GM21576 (cell line): ENCODE results near the gene ZNF385B.

Experiments used
- ATAC-seq: cut with Tn5 transposase; IDR thresholded peaks from one replicate; pipeline ENCODE4 v1.9.1; 2021; ENCODE audit warnings: mild to moderate bottlenecking, moderate library complexity; ENCODE audit not compliant: unreplicated experiment

Gene ZNF385B

DNA sequence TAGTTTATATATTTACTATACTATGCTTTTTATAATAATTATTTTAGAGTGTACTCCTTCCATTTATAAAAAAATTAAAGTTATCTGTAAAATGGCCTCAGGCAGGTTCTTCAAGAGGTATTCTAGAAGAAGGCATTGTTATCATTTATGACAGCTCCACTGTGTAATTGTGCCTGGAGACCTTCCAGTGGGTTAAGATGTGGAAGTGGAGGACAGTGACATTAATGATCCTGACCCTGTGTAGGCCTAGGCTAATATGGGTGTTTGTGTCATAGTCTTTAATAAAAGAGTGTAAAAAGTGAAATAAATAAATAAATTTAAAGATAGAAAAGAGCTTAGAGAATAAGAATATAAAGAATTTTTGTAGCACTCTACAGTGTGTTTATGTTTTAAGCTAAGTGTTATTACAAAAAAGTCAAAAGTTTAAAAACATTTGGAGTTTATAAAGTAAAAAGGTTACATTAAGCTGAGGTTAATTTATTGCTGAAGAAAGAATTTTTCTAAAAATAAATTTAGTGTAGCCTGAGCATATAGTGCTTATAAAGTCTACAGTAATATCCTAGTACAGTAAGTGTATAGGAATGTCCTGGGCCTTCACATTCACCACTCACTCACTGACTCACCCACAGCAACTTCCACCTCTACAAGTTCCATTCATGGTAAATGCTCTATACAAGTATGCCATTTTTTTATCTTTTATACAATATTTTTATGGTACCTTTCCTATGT, 406.8 kb downstream of the ZNF385B start:
- ATAC-seq: no peak

DNA sequence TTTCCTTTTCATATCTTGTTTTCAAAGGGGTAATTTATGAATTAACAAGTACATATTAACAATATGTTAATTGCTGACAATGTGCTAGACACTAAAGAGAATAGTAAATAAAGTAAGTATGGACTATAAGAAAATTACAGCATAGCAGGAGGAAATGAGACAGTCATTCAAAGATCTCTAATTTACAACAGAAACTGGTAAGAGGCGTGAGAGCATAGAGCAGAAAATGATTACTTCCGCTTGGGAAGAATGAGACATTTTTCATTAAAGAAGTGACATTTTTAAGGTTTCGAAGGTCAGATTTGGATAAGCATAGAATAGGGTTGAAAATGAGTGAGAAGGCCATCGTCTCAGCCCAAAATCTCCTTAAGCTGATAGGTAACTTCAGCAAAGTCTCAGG, 412.4 kb downstream of the ZNF385B start:
- ATAC-seq: peak; percentile 85

DNA sequence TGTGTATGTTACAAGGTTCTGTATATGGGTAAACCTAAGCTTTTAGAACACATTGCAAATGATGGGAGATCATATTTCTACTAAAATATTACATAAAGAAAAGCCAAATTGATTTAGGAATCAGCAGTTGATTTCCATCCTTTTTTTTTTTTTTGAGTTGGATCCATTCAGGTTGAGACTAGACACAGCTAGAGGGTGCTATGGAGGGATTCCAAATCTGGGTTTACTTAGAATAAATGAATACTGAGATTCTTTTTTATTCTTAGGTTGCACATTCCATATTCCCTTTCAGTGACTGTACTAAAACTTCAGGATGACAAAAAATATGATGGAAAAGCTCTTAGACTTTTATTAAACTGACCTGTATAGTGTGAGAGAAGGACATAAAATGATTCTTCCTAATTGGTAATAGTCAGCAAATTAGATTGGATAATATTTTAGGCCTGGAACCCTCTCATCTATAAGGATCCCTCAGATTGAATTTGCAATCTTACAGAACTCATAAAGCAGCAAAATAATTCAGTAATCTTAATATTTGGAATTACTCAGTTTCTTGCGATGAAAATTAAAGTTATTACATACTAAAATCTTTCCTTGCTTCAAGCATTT, 413.5 kb downstream of the ZNF385B start:
- ATAC-seq: no peak

DNA sequence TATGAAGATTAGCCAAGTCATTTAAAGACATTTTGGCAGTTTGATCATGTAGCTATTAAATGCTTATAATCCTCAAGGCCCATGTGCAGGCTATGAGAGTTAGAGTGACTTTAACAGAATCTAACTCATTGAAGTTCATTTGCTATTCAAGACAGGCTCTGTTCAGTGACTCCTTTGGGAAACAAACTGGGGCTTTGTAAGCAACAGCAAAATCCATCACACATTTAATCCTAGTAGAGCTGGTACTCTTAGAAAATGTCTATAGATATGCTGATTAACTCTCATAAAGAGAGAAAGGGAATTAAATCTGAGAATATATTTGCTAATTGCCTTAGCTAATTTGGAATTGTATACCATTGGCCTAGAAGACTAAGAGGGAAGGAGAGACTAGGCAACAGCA, 414.0 kb downstream of the ZNF385B start:
- no peak for ATAC-seq

DNA sequence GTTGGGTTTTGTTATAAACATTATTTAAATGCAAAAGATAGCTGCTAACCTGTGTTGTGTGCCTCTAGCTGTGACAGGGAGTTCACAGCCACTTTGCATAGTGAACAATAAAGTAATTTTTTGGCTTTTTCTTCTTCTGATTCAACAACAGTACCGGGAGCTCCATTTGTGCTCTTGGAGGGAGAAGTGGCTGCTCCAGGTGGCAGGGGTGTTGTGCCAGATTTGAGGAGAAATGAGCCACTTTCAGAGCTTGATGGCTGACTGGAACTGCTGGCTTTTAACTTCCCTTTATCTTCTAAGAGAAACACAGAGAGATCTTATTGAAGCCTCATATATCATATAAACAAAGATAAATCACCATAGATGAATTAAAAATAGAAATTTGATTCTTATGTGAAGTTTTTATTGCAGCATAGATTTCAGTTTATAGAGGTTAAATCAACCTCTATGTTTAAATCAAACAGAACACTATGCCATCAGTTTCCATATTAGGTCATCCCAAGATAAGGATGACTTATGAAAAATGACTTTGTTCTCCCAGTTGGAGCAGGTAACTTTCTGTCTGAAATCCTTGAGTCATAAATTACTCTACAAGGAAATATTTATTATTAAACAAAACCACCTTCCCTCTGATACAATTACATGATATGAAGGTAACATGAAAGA, 414.8 kb downstream of the ZNF385B start:
- no peak for ATAC-seq

DNA sequence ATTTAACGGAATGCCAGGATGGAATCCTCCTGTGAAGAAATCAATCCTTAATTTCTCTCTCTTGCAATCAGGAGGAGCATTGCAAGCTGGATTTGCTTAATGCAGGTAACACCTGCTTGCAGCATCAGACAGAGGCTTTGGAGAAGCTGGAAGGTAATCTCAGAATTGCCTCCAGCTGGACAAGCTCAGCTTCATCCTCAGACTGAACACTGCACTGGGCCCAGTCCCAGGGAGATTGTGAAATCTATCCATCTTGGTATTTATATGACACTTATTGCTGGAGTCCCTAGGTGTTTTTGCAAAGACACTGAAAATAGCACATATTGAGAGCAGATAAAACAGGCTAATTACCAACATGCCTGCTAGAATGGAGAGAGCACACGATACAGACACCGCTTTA, 417.4 kb downstream of the ZNF385B start:
- ATAC-seq: no peak

DNA sequence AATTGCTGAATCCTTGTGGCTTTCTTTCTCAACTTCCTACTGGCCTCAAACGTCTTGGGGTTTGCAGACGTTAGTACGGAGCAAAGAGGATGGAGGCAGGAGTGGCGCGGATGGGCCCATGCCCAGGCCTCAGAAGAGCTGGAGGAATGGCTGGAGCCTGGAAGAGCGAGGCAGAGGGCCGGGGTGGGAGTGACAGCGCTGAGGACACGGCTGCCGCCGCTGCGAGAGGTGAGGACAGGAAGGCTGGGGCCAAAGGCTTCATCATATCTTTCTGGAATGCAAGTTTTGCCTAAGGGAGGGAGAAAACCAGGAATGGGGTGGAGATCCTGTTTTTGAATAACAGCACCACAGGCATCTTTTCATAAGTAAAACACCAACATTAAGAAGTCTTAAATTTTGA, 418.2 kb downstream of the ZNF385B start:
- no peak for ATAC-seq

DNA sequence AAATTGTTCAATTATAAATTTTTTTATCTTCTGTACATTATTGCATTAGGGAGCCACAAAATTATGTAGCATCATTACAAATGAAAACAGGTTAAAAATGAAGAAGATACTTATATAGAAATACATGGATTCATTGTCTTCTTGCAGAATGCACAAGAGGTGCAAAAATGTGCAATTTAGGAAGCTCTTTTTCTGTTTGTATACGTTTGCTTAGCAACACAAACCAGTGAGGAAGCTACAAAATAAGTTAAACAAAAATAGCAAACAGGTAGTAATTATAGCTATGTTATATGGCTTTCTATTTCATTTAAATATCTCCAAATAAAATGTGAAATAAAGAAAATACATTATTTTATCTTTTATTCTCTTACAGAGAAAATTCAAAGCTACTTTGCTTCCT, 419.2 kb downstream of the ZNF385B start:
- no peak for ATAC-seq

DNA sequence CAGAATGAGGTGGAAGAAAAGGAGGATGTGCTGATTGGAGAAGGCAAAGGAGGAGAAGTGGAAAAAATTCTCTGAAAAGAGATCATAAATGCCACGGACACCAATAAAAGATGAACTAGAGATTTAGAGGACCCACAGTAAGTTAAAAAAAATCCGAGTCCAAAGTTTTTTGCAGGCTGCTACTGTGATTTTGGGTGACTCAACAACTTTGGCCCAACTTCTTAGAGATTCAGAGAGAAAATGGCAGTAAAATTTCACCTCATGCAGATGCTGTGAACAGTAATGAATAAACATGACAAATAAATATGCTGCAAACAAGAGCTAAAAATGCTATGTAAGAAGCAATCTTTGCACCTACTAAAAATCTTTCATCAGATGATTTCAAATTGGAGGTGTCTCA, 419.9 kb downstream of the ZNF385B start:
- no peak for ATAC-seq

DNA sequence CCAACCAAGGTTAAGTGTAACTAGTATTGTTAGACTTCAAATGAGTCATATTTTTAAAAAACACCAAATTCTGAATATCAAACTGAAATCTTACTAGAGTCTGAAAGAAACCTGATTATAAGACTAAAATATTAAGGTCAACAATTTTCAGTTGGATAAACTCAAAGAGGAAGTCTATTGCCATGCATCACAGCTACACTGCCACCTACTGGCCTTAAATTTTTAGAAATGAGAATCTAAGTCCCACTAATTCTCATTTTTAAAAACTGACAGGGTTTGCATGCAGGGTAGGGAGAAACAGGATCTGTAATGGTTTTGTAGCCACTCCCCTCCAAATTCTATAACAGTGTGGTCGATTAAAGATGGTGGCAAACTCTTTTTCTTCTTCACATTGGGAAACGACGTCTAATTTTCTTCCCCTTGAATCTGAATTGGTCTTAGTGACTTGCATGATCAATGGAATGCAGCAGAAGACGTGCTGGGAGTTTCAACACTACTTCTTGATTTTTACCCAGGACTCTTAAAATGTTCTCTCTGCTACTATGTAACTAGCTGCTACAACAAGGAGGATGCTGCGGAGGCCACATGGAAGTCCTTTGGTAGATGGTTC, 420.7 kb downstream of the ZNF385B start:
- peak; percentile 65 for ATAC-seq

DNA sequence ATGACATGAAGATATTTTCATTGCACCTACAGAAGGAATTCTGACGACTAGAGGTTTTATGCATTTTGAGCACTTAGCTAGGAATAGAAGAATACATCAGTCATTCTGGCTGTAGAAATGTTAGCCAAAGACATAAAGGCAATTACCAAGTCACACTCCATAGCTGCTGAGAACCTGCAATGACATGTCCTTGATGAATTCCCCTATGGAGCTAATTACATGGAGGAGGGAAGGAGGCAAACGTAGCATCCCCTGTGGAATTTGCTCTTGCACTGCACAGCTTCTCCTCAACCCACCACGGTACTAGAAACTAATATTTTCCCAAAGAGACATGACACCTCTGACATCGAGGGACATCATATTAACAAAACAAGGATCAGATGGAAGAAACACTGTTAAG, 422.8 kb downstream of the ZNF385B start:
- ATAC-seq: no peak

DNA sequence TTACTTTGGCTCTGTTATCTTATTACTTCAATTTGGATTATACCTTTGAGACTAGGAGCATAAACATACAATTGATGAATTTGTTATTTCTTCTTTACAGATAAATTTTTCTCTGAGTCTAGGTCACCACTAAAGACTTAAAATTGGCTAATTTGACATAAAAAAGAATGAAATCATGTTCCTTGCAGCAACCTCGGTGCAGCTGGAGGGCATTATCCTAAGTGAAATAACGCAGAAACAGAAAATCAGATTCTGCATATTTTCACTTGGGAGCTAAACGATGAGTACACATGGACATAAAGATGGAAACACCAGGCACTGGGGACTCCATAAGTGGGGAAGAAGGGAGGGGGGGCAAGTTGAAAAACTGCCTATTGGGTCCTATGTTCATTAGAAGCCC, 424.0 kb downstream of the ZNF385B start:
- ATAC-seq: no peak

DNA sequence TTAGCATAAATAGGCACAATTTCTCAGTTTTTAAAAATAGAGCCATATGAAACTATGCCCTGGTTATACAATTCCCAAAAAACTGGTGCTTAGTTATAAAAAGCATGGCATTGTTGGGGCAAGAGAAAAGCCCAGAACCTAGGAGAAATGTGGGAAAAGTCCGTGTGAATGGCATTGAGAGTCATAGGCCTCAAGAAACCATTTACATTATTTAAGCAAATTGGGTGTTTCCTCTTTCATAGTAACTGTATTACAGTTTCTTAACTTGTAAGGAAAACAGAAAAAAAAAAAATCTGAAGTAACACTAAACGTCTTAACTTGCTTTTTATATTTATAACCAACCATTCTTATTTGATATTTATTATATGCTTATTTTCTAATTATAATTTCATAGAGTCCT, 425.8 kb downstream of the ZNF385B start:
- ATAC-seq: no peak

DNA sequence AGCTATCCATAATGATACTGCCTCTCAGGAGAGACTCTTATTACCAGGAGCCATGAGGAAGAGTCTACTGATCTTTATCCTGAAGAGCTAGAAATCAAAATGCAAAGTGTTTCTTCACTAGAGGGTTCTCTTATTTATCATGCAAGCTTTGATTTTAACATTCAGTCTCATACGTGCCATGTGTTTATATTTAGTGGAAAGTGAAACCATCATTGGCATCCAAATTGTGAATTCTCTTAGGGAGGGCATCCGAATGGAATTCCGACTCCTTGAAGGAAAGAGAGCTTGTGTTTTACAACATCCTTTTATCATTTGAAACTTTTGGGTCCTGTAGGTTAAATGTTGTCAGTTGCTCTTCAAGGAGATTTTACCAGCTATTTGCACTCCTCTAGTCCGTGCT, 426.4 kb downstream of the ZNF385B start:
- ATAC-seq: no peak

DNA sequence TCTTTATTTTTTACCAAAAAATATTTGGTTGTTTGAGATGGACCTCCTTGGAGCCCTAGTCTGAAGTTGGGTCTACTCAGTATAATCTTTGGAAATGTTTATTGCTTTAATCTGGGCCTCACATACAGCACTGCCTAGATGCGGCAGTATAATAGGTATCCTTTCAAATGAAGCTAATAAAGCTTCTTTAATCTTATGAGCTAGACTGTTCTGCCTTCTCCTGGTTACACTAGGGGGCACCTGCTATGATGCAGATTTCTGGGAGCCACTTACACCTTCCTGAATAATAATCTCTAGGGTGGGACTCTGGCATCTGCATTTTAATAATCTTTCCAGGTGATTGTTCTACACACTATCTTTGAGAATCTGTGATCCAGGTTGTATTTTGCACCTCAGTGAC, 427.1 kb downstream of the ZNF385B start:
- ATAC-seq: no peak

DNA sequence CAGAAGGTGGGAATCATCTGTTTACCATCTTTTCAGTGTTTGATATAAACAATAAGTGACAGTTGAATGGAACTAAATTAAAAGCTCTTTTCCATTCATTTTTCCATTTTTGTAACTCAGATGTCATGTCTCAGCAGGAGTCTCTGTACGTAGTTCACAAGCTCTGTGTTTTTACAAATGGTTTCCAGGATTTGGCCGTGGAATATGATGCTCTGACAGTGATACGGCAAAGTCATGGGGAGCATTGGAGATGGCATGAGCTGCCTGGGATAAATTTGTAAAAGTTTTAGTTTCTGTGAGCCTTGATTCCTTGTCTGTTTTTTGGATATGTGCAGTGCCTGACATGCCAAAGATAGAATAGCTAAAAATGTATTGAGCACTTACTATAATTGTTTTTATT, 428.7 kb downstream of the ZNF385B start:
- ATAC-seq: no peak

DNA sequence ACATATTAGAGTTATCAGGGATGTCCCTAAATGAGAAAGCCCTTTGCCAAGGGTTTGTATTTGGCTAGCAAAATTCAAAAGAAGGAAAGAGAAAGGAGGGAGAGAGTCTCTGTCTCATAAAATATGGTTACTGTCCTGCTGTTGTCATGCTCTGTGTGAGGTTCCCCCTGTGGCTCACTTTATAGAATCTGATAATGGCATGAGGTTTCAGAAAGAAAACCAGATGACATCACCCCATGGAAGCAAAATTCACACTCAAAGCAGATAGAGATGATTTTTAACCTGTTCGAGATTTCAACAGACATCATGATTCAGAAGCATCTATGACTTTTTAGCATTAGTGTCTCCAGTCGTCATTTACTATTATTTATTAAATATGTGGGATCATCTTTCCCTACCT, 431.8 kb downstream of the ZNF385B start:
- no peak for ATAC-seq

DNA sequence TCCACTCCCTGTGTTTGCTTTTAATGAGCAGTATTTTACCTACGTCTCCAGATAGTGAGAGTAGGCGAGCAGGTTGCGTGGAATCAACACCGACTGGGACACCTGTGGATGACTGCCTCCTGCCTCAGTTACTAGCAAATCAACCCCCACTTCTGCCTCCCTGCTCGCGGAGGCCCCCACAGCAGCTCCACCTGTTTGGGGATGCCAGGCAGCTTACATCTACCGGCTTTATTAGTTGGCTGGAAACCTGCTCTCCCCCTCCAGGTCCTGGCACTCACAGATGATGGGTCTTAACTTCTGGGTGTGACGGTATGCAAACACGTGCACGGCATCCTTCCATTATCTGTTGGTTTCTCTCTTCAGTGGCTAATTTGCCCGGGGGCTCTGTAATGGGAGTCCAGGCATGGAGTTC, 432.3 kb downstream of the ZNF385B start:
- ATAC-seq: no peak

DNA sequence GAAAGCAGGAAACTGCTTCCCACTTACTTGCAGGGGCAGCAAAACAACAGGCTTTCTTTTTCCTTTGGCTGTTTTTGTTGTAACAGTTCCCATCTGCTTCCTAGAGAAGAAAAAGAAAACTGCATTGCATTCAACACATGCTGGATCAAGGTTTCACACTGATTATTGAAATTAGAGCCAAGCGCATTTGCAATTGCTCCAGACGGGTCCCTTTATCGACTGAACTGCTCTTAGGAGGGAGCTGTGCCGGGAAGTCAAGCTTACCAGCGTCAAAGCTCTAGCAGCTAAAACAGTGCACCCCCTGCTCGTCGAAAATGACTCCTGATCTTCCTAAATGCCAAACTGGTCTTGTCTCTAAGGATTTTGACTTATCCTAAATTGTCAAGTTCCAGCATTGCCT, 432.8 kb downstream of the ZNF385B start:
- no peak for ATAC-seq

DNA sequence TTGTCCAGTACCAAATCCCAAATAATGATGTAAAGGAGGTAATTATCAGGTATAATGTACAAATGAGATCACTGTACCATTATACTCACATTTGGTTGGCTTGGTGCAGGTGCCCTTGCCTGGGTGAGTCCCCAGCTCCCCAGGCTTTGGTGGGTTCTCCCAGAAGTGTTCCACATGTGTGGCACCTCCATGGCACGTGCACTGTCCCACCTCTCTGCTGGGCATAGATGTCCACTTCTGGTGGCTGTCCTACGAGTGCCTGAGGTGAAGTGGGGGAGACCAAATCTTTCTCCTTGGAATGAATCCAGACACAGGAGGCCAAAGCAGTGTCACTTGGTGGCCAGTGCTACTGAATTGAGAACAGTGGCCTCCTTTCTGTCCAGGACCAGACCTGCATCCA, 434.3 kb downstream of the ZNF385B start:
- ATAC-seq: no peak

DNA sequence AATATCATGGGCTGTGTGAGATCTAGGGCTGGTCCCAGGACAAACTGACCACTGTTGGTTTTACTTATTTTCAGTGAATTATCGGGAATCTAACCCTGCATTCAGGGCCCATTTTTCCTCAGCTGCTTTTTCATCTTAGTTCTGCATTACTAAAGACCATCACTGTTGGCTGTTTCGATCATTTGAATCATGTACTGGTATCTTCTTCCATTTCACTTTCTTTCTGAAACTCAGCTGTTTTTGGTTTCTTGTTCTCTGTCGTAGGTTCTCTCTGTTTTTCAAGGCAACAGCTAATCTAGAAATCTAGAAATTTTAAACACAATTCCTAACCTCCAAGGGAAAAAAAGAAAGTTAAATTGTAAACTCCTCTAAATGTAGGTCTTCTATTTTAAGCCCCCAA, 436.8 kb downstream of the ZNF385B start:
- ATAC-seq: no peak

DNA sequence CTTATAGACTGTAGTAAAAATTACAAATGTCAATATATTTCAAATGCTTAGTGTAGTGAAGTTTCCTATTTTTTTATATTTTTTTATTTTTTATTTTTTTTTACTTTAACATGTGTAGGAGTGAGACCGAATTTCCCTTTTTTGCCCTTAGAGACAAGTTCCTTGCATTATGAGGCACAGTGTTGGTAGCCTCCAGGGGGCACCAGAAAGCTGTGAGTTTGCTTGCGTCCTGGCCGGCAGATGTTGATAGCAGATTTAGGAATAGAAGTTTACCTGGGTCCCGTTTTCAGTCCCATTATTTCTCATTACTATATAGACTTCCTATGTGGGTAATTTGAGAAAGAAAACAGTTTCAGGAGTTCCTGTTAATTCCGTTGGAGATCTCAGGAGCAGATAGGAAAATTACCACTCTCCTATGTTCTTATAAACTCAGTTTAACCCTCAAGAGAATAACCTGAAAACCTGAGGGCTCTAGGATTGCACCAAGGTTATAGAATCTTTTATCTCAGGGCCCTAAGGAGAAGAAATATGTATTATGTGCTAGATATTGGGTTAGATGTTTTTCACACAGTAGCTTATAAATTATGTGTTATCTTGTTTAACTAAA, 439.3 kb downstream of the ZNF385B start:
- ATAC-seq: peak; percentile 86
